OCI-LY7 (cell line): ENCODE results near the gene HOXB5.

Source experiments
- EZH2phosphoT487 ChIP-seq: fragments of 200-600 bp; sonication (generic); IDR thresholded peaks from 2 replicates; pipeline ENCODE4 v1.6.1; 2018; ENCODE audit warnings: low read depth, borderline replicate concordance, mild to moderate bottlenecking, mixed run types, antibody characterized with exemption, low read length, moderate library complexity, mixed read lengths
- TF ChIP-seq, protein P1 (sequence below): fragments of 200-600 bp; sonication (generic); conservative IDR thresholded peaks from 2 replicates; pipeline ENCODE4 v1.5.1; 2014; ENCODE audit warnings: mild to moderate bottlenecking, antibody characterized with exemption, low read length, moderate library complexity, mixed read lengths

DNA sequence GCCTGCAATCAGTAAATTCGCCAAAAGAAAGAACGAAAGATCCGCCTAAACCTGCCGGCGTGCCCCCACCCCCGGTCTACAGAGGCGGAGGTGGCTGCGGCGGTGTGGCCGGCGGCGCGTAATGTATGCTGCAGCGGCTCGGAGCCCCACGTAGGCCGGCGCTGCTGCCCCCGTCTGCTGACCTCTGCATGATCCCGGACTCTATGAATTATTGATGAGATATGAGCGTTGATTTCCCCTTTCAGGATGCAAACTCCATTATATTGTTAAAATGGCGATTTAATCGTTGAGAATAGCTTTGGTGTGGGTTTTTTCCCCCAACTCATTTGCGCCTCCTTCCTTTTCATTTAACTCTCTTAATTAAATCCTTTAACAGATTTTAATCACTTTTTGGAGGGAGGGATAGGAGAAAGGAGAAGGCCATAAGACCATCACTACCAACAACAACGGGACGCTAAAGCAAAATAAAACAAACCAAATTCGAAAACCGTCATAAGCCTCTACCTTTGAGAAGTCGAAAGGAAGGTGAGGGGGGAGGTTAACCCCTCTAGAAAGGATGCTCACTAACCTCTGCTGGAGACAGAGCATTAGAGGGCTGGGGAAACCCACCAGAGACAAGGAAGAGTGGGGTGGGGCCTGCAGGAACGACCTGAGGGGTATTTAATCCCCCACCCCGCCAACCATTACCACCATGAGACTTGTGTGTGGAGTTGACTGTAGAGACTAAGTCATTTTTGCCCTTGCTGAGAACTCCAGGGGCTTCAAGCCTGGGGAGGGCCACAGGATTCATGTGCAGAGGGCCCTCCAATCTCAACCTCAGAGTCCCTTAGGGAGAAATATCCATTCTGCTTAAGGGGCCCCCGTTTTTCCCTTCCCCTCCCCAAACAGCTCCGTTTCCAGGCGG is 7.0 kb downstream of the HOXB5 start:
- TF ChIP-seq, protein P1, sequence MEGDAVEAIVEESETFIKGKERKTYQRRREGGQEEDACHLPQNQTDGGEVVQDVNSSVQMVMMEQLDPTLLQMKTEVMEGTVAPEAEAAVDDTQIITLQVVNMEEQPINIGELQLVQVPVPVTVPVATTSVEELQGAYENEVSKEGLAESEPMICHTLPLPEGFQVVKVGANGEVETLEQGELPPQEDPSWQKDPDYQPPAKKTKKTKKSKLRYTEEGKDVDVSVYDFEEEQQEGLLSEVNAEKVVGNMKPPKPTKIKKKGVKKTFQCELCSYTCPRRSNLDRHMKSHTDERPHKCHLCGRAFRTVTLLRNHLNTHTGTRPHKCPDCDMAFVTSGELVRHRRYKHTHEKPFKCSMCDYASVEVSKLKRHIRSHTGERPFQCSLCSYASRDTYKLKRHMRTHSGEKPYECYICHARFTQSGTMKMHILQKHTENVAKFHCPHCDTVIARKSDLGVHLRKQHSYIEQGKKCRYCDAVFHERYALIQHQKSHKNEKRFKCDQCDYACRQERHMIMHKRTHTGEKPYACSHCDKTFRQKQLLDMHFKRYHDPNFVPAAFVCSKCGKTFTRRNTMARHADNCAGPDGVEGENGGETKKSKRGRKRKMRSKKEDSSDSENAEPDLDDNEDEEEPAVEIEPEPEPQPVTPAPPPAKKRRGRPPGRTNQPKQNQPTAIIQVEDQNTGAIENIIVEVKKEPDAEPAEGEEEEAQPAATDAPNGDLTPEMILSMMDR, result no peak
- 0 out of 2 replicates have a peak, but pooled peaks have one; percentile 13 for TF ChIP-seq EZH2phosphoT487
